BLaER1 (cell line): ENCODE measurements around the gene MAP2K6.
"Not testable (repeated sequence)": the region's sequence is repeated elsewhere in the genome, so short reads cannot be mapped to it uniquely, and the experiment has no call there.

Source experiments
- H3K27ac ChIP-seq: shearing (Covaris generic); formaldehyde crosslinking; 2 replicates; pipeline ENCODE4 v1.8.1; 2022
- H3K27me3 ChIP-seq: shearing (Covaris generic); formaldehyde crosslinking; 2 replicates; pipeline ENCODE4 v1.8.1; 2022
- H3K36me3 ChIP-seq: shearing (Covaris generic); formaldehyde crosslinking; 2 replicates; pipeline ENCODE4 v1.8.1; 2022
- H3K4me1 ChIP-seq: shearing (Covaris generic); formaldehyde crosslinking; 2 replicates; pipeline ENCODE4 v1.8.1; 2022
- H3K4me2 ChIP-seq: shearing (Covaris generic); formaldehyde crosslinking; 2 replicates; pipeline ENCODE4 v1.8.1; 2022
- H3K4me3 ChIP-seq: shearing (Covaris generic); formaldehyde crosslinking; 2 replicates; pipeline ENCODE4 v1.8.1; 2022
- H3K9ac ChIP-seq: shearing (Covaris generic); formaldehyde crosslinking; 2 replicates; pipeline ENCODE4 v1.8.1; 2022
- H3K9me3 ChIP-seq: shearing (Covaris generic); formaldehyde crosslinking; 2 replicates; pipeline ENCODE4 v1.8.1; 2022
- H4K20me1 ChIP-seq: shearing (Covaris generic); formaldehyde crosslinking; 2 replicates; pipeline ENCODE4 v1.8.1; 2022
- Cebpa-rat ChIP-seq: shearing (Covaris generic); IDR thresholded peaks from 2 replicates; pipeline ENCODE4 v1.8.1; 2022

The MAP2K6 gene

DNA sequence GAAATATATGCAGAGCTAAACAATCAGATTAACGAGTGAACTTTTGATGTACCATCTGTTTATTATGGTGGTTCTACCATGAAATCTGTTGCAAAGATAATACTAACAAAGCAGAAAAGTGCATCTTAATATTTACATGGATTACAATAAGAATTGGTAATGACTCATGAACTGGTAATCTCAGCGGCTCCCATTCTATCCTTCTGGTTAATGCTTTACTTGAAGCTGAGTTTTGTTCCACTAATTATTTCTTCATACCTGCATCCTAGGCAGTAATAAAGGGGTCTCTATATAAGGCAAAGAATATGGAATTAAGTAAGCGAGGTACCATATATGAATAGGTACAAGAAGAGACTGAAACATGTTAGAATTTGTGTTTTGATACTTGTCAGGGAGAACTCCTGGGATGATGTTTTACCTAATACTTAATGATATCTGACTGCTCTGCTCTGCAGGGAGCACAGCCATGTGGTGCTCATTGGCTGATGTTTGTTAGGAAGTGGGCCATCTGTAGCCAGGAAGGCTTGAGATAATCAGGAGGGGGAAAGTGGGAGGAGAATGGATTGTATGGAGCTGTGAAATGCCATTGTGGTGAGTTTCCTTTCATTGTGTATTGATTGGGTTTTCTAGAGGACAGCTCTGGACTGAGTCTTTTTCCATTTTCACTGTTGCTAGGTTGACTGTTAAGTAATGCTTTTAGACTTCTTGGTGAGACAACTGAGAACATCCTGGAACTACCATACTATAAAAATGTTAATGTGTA lies 52.6 kb downstream of the MAP2K6 start:
- H4K20me1 ChIP-seq, result no peaks in the 10 kb centered on the region
- no peak overlapping the region for H3K9ac ChIP-seq
- H3K4me3 ChIP-seq, result no peak overlapping the region
- no peaks in the 10 kb centered on the region for H3K36me3 ChIP-seq
- no peak for TF ChIP-seq Cebpa-rat
- no peak overlapping the region for H3K4me2 ChIP-seq
- no peaks in the 10 kb centered on the region for H3K9me3 ChIP-seq
- H3K27ac ChIP-seq, result no peak overlapping the region
- H3K27me3 ChIP-seq, result no peaks in the 10 kb centered on the region
- peaks cover 6% of the 10 kb centered on the region for H3K4me1 ChIP-seq

DNA sequence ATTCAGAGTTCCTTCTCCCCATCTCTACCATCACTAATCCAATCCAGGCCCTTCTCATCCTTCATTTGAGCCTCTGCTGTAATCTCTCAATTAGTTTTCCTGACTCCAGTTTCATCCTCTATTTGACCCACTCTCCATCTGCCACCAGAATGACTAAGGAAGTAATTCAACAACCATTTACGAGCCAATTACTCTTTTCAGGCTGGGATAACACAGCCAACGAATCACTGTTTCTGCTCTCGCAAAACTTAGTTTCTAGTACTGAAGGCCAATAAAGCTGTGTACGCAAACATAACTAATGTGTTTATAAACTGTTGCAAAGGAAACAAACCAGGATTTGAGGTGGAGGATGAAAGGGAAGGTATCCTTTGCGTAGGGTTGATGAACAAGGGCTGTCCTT lies 53.7 kb downstream of the MAP2K6 start:
- Histone ChIP-seq H3K9me3 (no peaks in the 10 kb centered on the region), H3K9ac (no peak overlapping the region), H3K36me3 (no peaks in the 10 kb centered on the region), H4K20me1 (no peaks in the 10 kb centered on the region), H3K4me2 (no peak overlapping the region), H3K27me3 (no peaks in the 10 kb centered on the region), H3K4me3 (no peak overlapping the region), H3K27ac (no peak overlapping the region), H3K4me1 (peaks cover 6% of the 10 kb centered on the region)
- TF ChIP-seq Cebpa-rat, result no peak

DNA sequence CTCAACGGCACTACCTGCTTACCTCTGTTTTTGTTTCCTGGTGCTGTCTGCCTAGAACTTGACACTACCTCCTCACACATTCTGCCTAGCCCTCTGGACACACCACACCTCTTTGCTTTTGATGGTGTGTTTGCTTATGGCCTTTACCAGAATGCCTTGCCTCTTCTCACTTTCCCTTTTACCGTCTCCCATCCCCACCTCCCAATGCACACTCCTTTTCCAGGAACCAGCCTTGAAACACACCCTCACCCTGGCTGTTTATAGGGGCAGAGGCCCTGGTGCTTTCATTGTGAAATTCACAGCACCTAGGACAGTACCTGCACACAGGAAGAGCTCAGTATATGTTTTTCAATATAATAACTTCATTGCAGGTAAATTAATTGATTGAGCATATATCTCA lies 56.2 kb downstream of the MAP2K6 start:
- no peaks in the 10 kb centered on the region for H3K4me1 ChIP-seq
- H4K20me1 ChIP-seq, result no peaks in the 10 kb centered on the region
- H3K4me3 ChIP-seq, result no peak overlapping the region

DNA sequence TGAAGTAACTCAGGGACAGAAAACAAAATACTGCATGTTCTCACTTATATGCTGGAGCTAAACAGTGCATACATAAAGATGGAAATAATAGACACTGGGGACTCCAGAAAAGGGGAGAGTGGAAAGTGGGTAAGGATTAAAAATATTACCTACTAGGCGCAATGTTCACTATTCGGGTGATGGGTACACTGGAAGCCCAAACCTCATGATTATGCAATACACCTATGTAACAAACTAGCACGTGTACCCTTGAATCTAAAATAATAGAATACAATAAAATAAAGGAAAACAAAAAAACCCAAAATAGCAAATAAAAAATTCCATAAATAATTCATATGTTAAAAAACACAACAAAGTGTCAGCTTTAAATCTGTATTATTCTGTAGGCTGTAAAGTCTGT lies 56.9 kb downstream of the MAP2K6 start:
- peaks cover 11% of the 10 kb centered on the region; the same call in 1 of the 2 replicates for H3K9me3 ChIP-seq
- H3K9ac ChIP-seq, result no peak overlapping the region
- TF ChIP-seq Cebpa-rat, result no peak; the same call in 1 of the 2 replicates

More for the DNA sequence above, 56.2 kb downstream of the MAP2K6 start:
- H3K36me3 ChIP-seq, result no peaks in the 10 kb centered on the region
- no peak overlapping the region for H3K27ac ChIP-seq
- no peak overlapping the region for H3K4me2 ChIP-seq
- TF ChIP-seq Cebpa-rat, result no peak
- H3K9me3 ChIP-seq, result peaks cover 4% of the 10 kb centered on the region; the same call in 1 of the 2 replicates
- no peaks in the 10 kb centered on the region for H3K27me3 ChIP-seq
- no peak overlapping the region for H3K9ac ChIP-seq

DNA sequence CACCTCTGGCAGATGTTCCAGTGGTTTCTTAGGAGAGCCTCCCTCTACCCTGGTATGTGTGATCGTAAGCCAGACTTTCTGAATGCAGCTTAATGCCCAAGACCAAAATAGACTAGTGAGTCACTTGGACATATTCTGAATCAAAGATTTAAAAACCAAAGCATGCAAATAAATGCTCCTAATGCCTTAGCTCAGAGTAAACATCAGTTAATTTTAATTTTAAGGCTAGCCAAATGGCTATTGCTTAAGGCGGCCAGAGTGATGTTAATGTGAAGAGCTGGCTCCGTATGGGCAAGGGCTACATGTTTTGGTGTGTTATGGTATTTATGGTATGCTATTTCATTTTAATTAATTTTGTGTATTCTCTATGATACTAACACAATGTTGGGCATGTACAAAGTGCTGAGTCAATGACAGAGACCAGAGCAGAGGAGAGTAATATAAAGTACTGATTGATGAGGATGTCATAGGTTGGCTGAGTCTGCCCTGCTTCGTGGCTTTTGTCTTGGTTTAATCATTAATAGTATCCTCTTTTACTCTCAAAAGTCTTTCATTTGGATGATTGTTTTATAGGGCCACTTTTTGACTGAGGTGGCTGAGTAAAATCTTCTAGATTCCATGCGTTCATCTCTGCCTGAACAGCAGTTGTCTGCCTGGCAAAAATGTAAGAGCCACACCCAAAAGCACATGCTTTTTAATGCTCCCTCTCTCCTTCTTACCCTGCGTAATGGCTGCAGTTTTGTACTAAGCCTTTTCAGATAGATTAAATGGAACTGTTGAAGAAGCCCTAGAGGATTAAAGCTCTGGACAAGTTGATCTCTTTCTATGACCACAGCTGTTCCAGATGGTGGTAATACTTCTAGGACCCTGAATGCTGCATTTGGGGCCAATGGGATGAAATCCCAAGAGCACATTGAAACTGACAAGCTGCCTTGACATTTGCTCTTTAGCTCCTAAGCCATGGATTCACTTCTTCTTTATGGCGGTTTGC lies 59.6 kb downstream of the MAP2K6 start:
- Histone ChIP-seq H3K27me3 (no peaks in the 10 kb centered on the region), H3K9ac (no peak overlapping the region), H4K20me1 (no peaks in the 10 kb centered on the region), H3K9me3 (peaks cover 20% of the 10 kb centered on the region; the same call in 1 of the 2 replicates), H3K4me2 (no peak overlapping the region), H3K4me3 (no peak overlapping the region), H3K4me1 (peaks cover 17% of the 10 kb centered on the region), H3K36me3 (peaks cover 8% of the 10 kb centered on the region; the same call in 1 of the 2 replicates), H3K27ac (no peak overlapping the region)
- no peak for TF ChIP-seq Cebpa-rat

More for the DNA sequence above, 56.9 kb downstream of the MAP2K6 start:
- H3K27me3 ChIP-seq, result no peaks in the 10 kb centered on the region
- H3K36me3 ChIP-seq, result no peaks in the 10 kb centered on the region
- H3K4me3 ChIP-seq, result no peak overlapping the region
- H3K4me2 ChIP-seq, result no peak overlapping the region
- no peaks in the 10 kb centered on the region for H4K20me1 ChIP-seq
- no peaks in the 10 kb centered on the region for H3K4me1 ChIP-seq
- no peak overlapping the region for H3K27ac ChIP-seq

DNA sequence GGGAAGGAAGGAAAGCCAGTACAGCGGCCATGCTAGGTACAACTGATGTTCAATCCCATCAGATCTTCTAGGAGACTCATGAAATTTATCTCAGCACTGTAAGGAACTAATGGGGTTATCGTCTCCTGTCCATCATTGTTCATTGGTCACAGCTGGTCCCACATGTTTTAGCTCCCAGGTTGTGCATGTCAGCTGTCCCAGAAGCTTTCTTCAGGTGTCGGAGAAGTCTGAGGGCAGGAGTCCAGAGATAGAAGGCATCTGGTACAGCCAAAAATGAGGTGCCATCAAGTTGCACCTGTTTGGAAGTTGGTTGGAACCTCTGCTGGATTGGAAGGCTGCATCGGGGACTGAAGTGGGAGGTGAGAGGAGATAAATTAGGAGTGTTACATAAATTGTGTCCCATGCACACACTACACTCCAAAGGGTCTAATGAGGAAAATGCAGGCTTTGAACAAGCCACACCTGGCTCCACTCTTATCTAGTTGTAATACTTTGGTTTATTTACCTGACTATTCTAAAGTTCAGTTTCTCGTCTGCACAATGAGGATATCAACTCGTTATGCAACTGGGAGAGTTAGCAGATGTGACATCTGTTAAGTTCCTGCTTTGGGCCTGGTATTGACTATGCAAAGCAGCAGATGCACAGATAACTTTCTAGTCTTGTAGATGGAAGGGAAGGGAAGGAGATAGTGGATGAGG lies 62.9 kb downstream of the MAP2K6 start:
- no peaks in the 10 kb centered on the region for H3K27me3 ChIP-seq
- no peak overlapping the region for H3K9ac ChIP-seq
- H3K4me2 ChIP-seq, result peak overlapping the region; percentile 34; the same call in 1 of the 2 replicates
- no peak overlapping the region for H3K27ac ChIP-seq
- H3K4me3 ChIP-seq, result no peak overlapping the region
- H4K20me1 ChIP-seq, result no peaks in the 10 kb centered on the region
- H3K36me3 ChIP-seq, result peaks cover 8% of the 10 kb centered on the region; the same call in 1 of the 2 replicates
- peaks cover 23% of the 10 kb centered on the region for H3K4me1 ChIP-seq
- TF ChIP-seq Cebpa-rat, result no peak
- H3K9me3 ChIP-seq, result peaks cover 20% of the 10 kb centered on the region; the same call in 1 of the 2 replicates

GRCh38 chr17:69477903-69478266 lies 63.4 kb downstream of the MAP2K6 start:
- TF ChIP-seq Cebpa-rat, result no peak
- H3K27ac ChIP-seq, result no peak overlapping the region
- H3K36me3 ChIP-seq, result peaks cover 8% of the 10 kb centered on the region; the same call in 1 of the 2 replicates
- peaks cover 20% of the 10 kb centered on the region; the same call in 1 of the 2 replicates for H3K9me3 ChIP-seq
- H4K20me1 ChIP-seq, result no peaks in the 10 kb centered on the region
- H3K4me3 ChIP-seq, result no peak overlapping the region
- peaks cover 23% of the 10 kb centered on the region for H3K4me1 ChIP-seq
- H3K4me2 ChIP-seq, result peak overlapping the region; percentile 34; the same call in 1 of the 2 replicates
- no peak overlapping the region for H3K9ac ChIP-seq
- no peaks in the 10 kb centered on the region for H3K27me3 ChIP-seq

GRCh38 chr17:69478916-69479315 lies 64.4 kb downstream of the MAP2K6 start:
- Histone ChIP-seq H3K4me2 (peak overlapping the region; percentile 34), H3K36me3 (peaks cover 8% of the 10 kb centered on the region; the same call in 1 of the 2 replicates), H3K9ac (no peak overlapping the region), H3K9me3 (peaks cover 20% of the 10 kb centered on the region; the same call in 1 of the 2 replicates), H3K4me3 (no peak overlapping the region), H4K20me1 (no peaks in the 10 kb centered on the region), H3K27me3 (no peaks in the 10 kb centered on the region), H3K4me1 (peaks cover 23% of the 10 kb centered on the region), H3K27ac (no peak overlapping the region)
- TF ChIP-seq Cebpa-rat, result no peak

DNA sequence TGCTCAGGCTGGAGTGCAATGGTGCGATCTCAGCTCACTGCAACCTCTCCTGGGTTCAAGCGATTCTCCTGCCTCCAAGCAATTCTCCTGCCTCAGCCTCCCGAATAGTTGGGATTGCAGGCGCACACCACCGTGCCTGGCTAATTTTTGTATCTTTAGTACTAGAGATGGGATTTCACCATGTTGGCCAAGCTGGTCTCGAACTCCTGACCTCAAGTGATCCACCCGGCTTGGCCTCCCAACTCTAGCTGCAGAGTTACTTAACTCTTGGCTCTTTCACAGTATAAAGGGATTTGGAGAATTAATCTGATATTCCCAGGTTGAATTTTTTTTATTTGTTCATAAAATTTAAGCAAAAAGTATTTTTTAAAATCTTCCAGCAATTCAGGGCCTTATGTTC lies 65.3 kb downstream of the MAP2K6 start:
- H3K4me1 ChIP-seq, result peaks cover 23% of the 10 kb centered on the region
- H3K4me3 ChIP-seq, H4K20me1 ChIP-seq, H3K4me2 ChIP-seq, H3K36me3 ChIP-seq, H3K27ac ChIP-seq, H3K27me3 ChIP-seq, H3K9ac ChIP-seq: not testable (repeated sequence)
- H3K9me3 ChIP-seq, result peaks cover 20% of the 10 kb centered on the region; the same call in 1 of the 2 replicates
